ENCODE data around the gene ALDH3B1. TPM values are rescaled to one million over a fixed set of nuclear protein-coding genes. Genes with fewer than 3 reads are reported as not detected.
"Not testable (repeated sequence)": the region's sequence is repeated elsewhere in the genome, so short reads cannot be mapped to it uniquely, and the experiment has no call there.

The ALDH3B1 gene
- polyA plus RNA-seq, 1 donor from 2014 or later: 0.36 TPM

GRCh38 chr11:67993821-67994220 is 16.3 kb upstream of the ALDH3B1 start:
- not testable (repeated sequence) for H3K9me3 Mint-ChIP-seq
- peaks cover 19 to 24% (median 20%) of the 10 kb centered on the region in 3 donors for H3K4me1 Mint-ChIP-seq
- H3K27ac Mint-ChIP-seq: peak overlapping the region; percentile 78 to 94 (median 84)

GRCh38 chr11:67994387-67994786 is 15.7 kb upstream of the ALDH3B1 start:
- H3K36me3 Mint-ChIP-seq, H3K27me3 Mint-ChIP-seq, H3K9me3 Mint-ChIP-seq: not testable (repeated sequence)
- peak overlapping the region in 3 of 4 donors; percentile 9 to 66 (median 35) for H3K4me3 Mint-ChIP-seq
- H3K4me1 Mint-ChIP-seq: peaks cover 19 to 24% (median 22%) of the 10 kb centered on the region in 3 donors
- peak overlapping the region; percentile 78 to 94 (median 84) for H3K27ac Mint-ChIP-seq

More at GRCh38 chr11:67993821-67994220, 16.3 kb upstream of the ALDH3B1 start:
- peak overlapping the region in 3 of 4 donors; percentile 35 to 87 (median 66) for H3K4me3 Mint-ChIP-seq
- not testable (repeated sequence) for H3K27me3 Mint-ChIP-seq, H3K36me3 Mint-ChIP-seq

GRCh38 chr11:67995129-67995528 is 15.0 kb upstream of the ALDH3B1 start:
- not testable (repeated sequence) for H3K9me3 Mint-ChIP-seq, H3K27me3 Mint-ChIP-seq, H3K36me3 Mint-ChIP-seq
- peaks cover 19 to 25% (median 22%) of the 10 kb centered on the region in 3 donors for H3K4me1 Mint-ChIP-seq
- H3K4me3 Mint-ChIP-seq: peak overlapping the region in 1 of 4 donors; percentile 32
- peak overlapping the region in 1 of 3 donors; percentile 68 for H3K27ac Mint-ChIP-seq

GRCh38 chr11:67995579-67995978 is 14.5 kb upstream of the ALDH3B1 start:
- not testable (repeated sequence) for H3K9me3 Mint-ChIP-seq, H3K27me3 Mint-ChIP-seq, H3K27ac Mint-ChIP-seq, H3K36me3 Mint-ChIP-seq, H3K4me3 Mint-ChIP-seq
- peaks cover 19 to 27% (median 22%) of the 10 kb centered on the region in 3 donors for H3K4me1 Mint-ChIP-seq

- Mint-ChIP-seq H3K36me3 (peaks cover 7% of the 10 kb centered on the region), H3K4me3 (no peak overlapping the region), H3K9me3 (no peaks in the 10 kb centered on the region), H3K27ac (no peak overlapping the region), H3K27me3 (no peaks in the 10 kb centered on the region), H3K4me1 (peaks cover 19 to 27% (median 22%) of the 10 kb centered on the region in 3 donors)
These were observed 14.1 kb upstream of the ALDH3B1 start for GRCh38 chr11:67996051-67996450.

- H3K9me3 Mint-ChIP-seq: no peaks in the 10 kb centered on the region
- peak overlapping the region; percentile 72 to 85 (median 82) for H3K27ac Mint-ChIP-seq
- peak overlapping the region in 3 of 4 donors; percentile 32 to 61 (median 59) for H3K4me3 Mint-ChIP-seq
- H3K4me1 Mint-ChIP-seq: peaks cover 19 to 31% (median 22%) of the 10 kb centered on the region in 3 donors
- peaks cover 7% of the 10 kb centered on the region for H3K36me3 Mint-ChIP-seq
- no peaks in the 10 kb centered on the region for H3K27me3 Mint-ChIP-seq
These were observed 13.3 kb upstream of the ALDH3B1 start for GRCh38 chr11:67996622-67997474.

- peak overlapping the region in 3 of 4 donors; percentile 12 to 81 (median 61) for H3K4me3 Mint-ChIP-seq
- H3K27me3 Mint-ChIP-seq: peaks cover 1% of the 10 kb centered on the region
- no peaks in the 10 kb centered on the region for H3K9me3 Mint-ChIP-seq
- peaks cover 5% of the 10 kb centered on the region for H3K36me3 Mint-ChIP-seq
- peaks cover 25 to 35% (median 26%) of the 10 kb centered on the region in 3 donors for H3K4me1 Mint-ChIP-seq
- H3K27ac Mint-ChIP-seq: peak overlapping the region; percentile 72 to 85 (median 82)
These were observed 12.6 kb upstream of the ALDH3B1 start for GRCh38 chr11:67997475-67997921.

- Mint-ChIP-seq H3K4me3 (peak overlapping the region in 2 of 4 donors; percentile 44 to 84), H3K27me3 (peaks cover 1% of the 10 kb centered on the region), H3K27ac (peak overlapping the region in 2 of 3 donors; percentile 71 to 82), H3K36me3 (peaks cover 5% of the 10 kb centered on the region), H3K4me1 (peaks cover 27 to 38% (median 28%) of the 10 kb centered on the region in 3 donors), H3K9me3 (no peaks in the 10 kb centered on the region)
These were observed 11.7 kb upstream of the ALDH3B1 start for GRCh38 chr11:67998150-67999045.

GRCh38 chr11:67999201-67999629 is 10.9 kb upstream of the ALDH3B1 start:
- Mint-ChIP-seq H3K36me3 (peaks cover 1% of the 10 kb centered on the region), H3K27ac (peak overlapping the region in 1 of 3 donors; percentile 85), H3K4me3 (peak overlapping the region in 1 of 4 donors; percentile 51), H3K9me3 (no peaks in the 10 kb centered on the region), H3K4me1 (peaks cover 24 to 36% (median 26%) of the 10 kb centered on the region in 3 donors), H3K27me3 (peaks cover 1% of the 10 kb centered on the region)

GRCh38 chr11:67999704-68000103 is 10.4 kb upstream of the ALDH3B1 start:
- Mint-ChIP-seq H3K4me1 (peaks cover 20 to 36% (median 25%) of the 10 kb centered on the region in 3 donors), H3K9me3 (no peaks in the 10 kb centered on the region), H3K4me3 (peak overlapping the region in 1 of 4 donors; percentile 51), H3K36me3 (peaks cover 1% of the 10 kb centered on the region), H3K27me3 (peaks cover 1% of the 10 kb centered on the region), H3K27ac (peak overlapping the region in 2 of 3 donors; percentile 47 to 85)

GRCh38 chr11:68002575-68002937 is 7.6 kb upstream of the ALDH3B1 start:
- Mint-ChIP-seq H3K36me3 (peaks cover 1% of the 10 kb centered on the region), H3K9me3 (no peaks in the 10 kb centered on the region), H3K4me3 (peak overlapping the region; percentile 95 to 98 (median 96)), H3K27me3 (peaks cover 1% of the 10 kb centered on the region), H3K4me1 (peaks cover 24 to 39% (median 25%) of the 10 kb centered on the region in 3 donors), H3K27ac (peak overlapping the region; percentile 91 to 98 (median 95))

- peaks cover 22 to 36% (median 24%) of the 10 kb centered on the region in 3 donors for H3K4me1 Mint-ChIP-seq
- no peaks in the 10 kb centered on the region for H3K9me3 Mint-ChIP-seq
- peaks cover 1% of the 10 kb centered on the region for H3K27me3 Mint-ChIP-seq
- peak overlapping the region; percentile 95 to 98 (median 96) for H3K4me3 Mint-ChIP-seq
- H3K36me3 Mint-ChIP-seq: peaks cover 1% of the 10 kb centered on the region
- peak overlapping the region; percentile 91 to 98 (median 95) for H3K27ac Mint-ChIP-seq
These were observed 6.9 kb upstream of the ALDH3B1 start for GRCh38 chr11:68002938-68003845.

GRCh38 chr11:68003846-68004550 is 6.1 kb upstream of the ALDH3B1 start, which contains the start of gene UNC93B1:
Gene UNC93B1 (minus strand): TSS chr11:68004097. CDS start chr11:68004043, 54 bp downstream.
- peaks cover 1% of the 10 kb centered on the region for H3K27me3 Mint-ChIP-seq
- peak within 1 kb of the TSS; percentile 91 to 98 (median 95) for H3K27ac Mint-ChIP-seq
- H3K4me3 Mint-ChIP-seq: peak within 1 kb of the TSS; percentile 95 to 98 (median 96)
- H3K36me3 Mint-ChIP-seq: no peaks in the 10 kb centered on the region
- H3K4me1 Mint-ChIP-seq: peaks cover 20 to 34% (median 23%) of the 10 kb centered on the region in 3 donors
- no peaks in the 10 kb centered on the region for H3K9me3 Mint-ChIP-seq

All from IgD-negative memory B cell (primary cell).